MCF 10A (cell line): Measurements from ENCODE around the gene ABCB11. TPM values are rescaled to one million over a fixed set of nuclear protein-coding genes. Genes with fewer than 3 reads are reported as not detected.

Source experiments
- BruUV-seq: library from RNA; stranded (reverse); fragments of 400-500 nt; replicated peaks from 2 replicates; lab custom pipeline; 2021; lab: Mats Ljungman, UMichigan
- CTCF ChIA-PET: fragments of 300-600 bp; sonication (Branson Sonifier 250); formaldehyde crosslinking; extraction: SDS; loops from one replicate; lab custom pipeline; 2021; ENCODE audit warnings: antibody characterized with exemption, inconsistent platforms; lab: Yijun Ruan, JAX
- POLR2A ChIA-PET: fragments of 300-600, 350-650 bp; sonication (Branson Sonifier 250); formaldehyde crosslinking; extraction: SDS; loops from one replicate; lab custom pipeline; 2020; ENCODE audit warnings: antibody characterized with exemption, inconsistent platforms; lab: Yijun Ruan, JAX
- DNase-seq: peaks from one replicate; pipeline ENCODE4 v3.0.0-alpha.2; 2018; ENCODE audit not compliant: unreplicated experiment
- H3K27ac Mint-ChIP-seq: one replicate; pipeline ENCODE4 v1.8.0; 2022; ENCODE audit warnings: mild to moderate bottlenecking, low read depth, mixed read lengths; ENCODE audit not compliant: unreplicated experiment
- H3K27me3 Mint-ChIP-seq: one replicate; pipeline ENCODE4 v1.8.0; 2022; ENCODE audit warnings: mixed read lengths; ENCODE audit not compliant: insufficient read depth, unreplicated experiment
- H3K36me3 Mint-ChIP-seq: one replicate; pipeline ENCODE4 v1.8.0; 2022; ENCODE audit warnings: mild to moderate bottlenecking, moderate library complexity, mixed read lengths; ENCODE audit not compliant: insufficient read depth, unreplicated experiment
- H3K4me1 Mint-ChIP-seq: one replicate; pipeline ENCODE4 v1.8.0; 2022; ENCODE audit warnings: mixed read lengths; ENCODE audit not compliant: insufficient read depth, unreplicated experiment
- H3K4me3 Mint-ChIP-seq: one replicate; pipeline ENCODE4 v1.8.0; 2022; ENCODE audit warnings: mild to moderate bottlenecking, moderate library complexity, mixed read lengths; ENCODE audit not compliant: unreplicated experiment
- H3K9me3 Mint-ChIP-seq: one replicate; pipeline ENCODE4 v1.8.0; 2022; ENCODE audit warnings: mixed read lengths; ENCODE audit not compliant: unreplicated experiment
- CTCF ChIP-seq: fragments of 200-600 bp; IDR thresholded peaks from one replicate; pipeline ENCODE4 v1.8.0; 2022; ENCODE audit warnings: antibody characterized with exemption, mild to moderate bottlenecking; ENCODE audit not compliant: unreplicated experiment
- intact Hi-C: fragments of 100-400 bp; cut with micrococcal nuclease; formaldehyde crosslinking; loops from 2 replicates; pipeline ENCODE4 v1.14.1; 2022
- total RNA-seq: library from RNA; stranded (reverse); gene quantifications from 2 replicates; pipeline ENCODE4 v1.2.3, GENCODE V29; 2022

Gene ABCB11
- total RNA-seq, 1 experiment from 2014 or later = not detected

GRCh38 chr2:169009865-169010579 is 21.1 kb downstream of the ABCB11 start:
- no peaks in the 10 kb centered on the region for H3K9me3 Mint-ChIP-seq
- no peak for DNase-seq
- no peak overlapping the region for H3K27ac Mint-ChIP-seq
- CTCF ChIA-PET = interaction anchor here (1.3 kb wide), 1 partner anchor 18 kb away, joined by 3 read pairs; no protein-coding TSS in a partner anchor
- BruUV-seq = no TSS peak
- POLR2A ChIA-PET = interaction anchor here (0.7 to 3.2 kb wide), 3 partner anchors 12 to 114 kb away, joined by 3 to 35 read pairs (median 3); no protein-coding TSS in a partner anchor
- H3K36me3 Mint-ChIP-seq = no peaks in the 10 kb centered on the region
- H3K27me3 Mint-ChIP-seq = no peaks in the 10 kb centered on the region
- TF ChIP-seq CTCF = no peak
- peaks cover 23% of the 10 kb centered on the region for H3K4me1 Mint-ChIP-seq
- intact Hi-C loops = no loop called here
- H3K4me3 Mint-ChIP-seq = no peak overlapping the region

GRCh38 chr2:169007941-169008340 is 23.2 kb downstream of the ABCB11 start:
- POLR2A ChIA-PET = no interaction called here

DNA sequence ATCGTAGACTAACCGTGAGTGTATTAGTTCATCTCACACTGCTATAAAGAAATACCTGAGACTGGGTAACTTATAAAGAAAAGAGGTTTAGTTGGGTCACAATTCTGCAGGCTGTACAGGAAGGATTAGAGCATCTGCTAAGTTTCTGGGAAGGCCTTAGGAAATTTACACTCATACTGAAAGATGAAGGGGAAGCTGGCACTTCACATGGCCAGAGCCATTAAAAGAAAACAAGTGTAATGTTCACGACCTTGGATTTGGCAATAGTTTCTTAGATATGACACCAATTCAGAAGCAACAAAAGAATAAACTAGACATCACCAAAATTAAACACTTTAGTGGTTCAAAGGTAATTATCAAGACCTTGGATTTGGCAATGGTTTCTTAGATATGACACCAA is 23.8 kb downstream of the ABCB11 start:
- H3K4me1 Mint-ChIP-seq = peaks cover 15% of the 10 kb centered on the region
- H3K27ac Mint-ChIP-seq = no peak overlapping the region

More at GRCh38 chr2:169007941-169008340, 23.2 kb downstream of the ABCB11 start:
- H3K4me1 Mint-ChIP-seq = peaks cover 18% of the 10 kb centered on the region
- H3K27ac Mint-ChIP-seq = no peak overlapping the region
- intact Hi-C loops = no loop called here
- no peaks in the 10 kb centered on the region for H3K9me3 Mint-ChIP-seq
- no peaks in the 10 kb centered on the region for H3K27me3 Mint-ChIP-seq
- no peak for TF ChIP-seq CTCF
- no peaks in the 10 kb centered on the region for H3K36me3 Mint-ChIP-seq
- H3K4me3 Mint-ChIP-seq = no peak overlapping the region
- CTCF ChIA-PET = no interaction called here
- DNase-seq = no peak
- BruUV-seq = no TSS peak

More for the DNA sequence above, 23.8 kb downstream of the ABCB11 start:
- intact Hi-C loops = no loop called here
- H3K4me3 Mint-ChIP-seq = no peak overlapping the region
- ChIA-PET POLR2A (no interaction called here), CTCF (interaction anchor here (1.0 kb wide), 1 partner anchor 174 kb away, joined by 3 read pairs; no protein-coding TSS in a partner anchor)
- H3K9me3 Mint-ChIP-seq = peaks cover 5% of the 10 kb centered on the region
- no peaks in the 10 kb centered on the region for H3K27me3 Mint-ChIP-seq
- BruUV-seq = no TSS peak
- DNase-seq = no peak
- TF ChIP-seq CTCF = no peak
- H3K36me3 Mint-ChIP-seq = no peaks in the 10 kb centered on the region
